DND-41 (cell line): Measurements from ENCODE around the gene CCS.

Source experiments
- CTCF ChIP-seq: IDR thresholded peaks from 2 replicates; pipeline ENCODE4 v1.5.1; 2012; ENCODE audit warnings: borderline replicate concordance, low read length, moderate library complexity, mild to moderate bottlenecking; ENCODE audit not compliant: poor library complexity, severe bottlenecking; ENCODE audit errors: extremely low read depth
- EZH2 ChIP-seq: IDR thresholded peaks from 3 replicates; pipeline ENCODE4 v1.6.1; 2012; ENCODE audit warnings: borderline replicate concordance, low read depth, mild to moderate bottlenecking, moderate library complexity, low read length, inconsistent platforms; ENCODE audit not compliant: severe bottlenecking

- no peak for TF ChIP-seq CTCF
- no peak for TF ChIP-seq EZH2
Observed at GRCh38 chr11:66567787-66568123, 25.2 kb upstream of the CCS start.
